Measurements from ENCODE around the gene PARP1. TPM values are rescaled to one million over a fixed set of nuclear protein-coding genes. Genes with fewer than 3 reads are reported as not detected.

Gene PARP1
- total RNA-seq, 1 donor from 2014 or later, result 64.6 TPM

- Histone ChIP-seq H3K27ac (no peak overlapping the region), H3K4me1 (peaks cover 62% of the 10 kb centered on the region)
Observed at GRCh38 chr1:226402739-226403165, 5.1 kb downstream of the PARP1 start.

GRCh38 chr1:226401355-226402303 is 6.3 kb downstream of the PARP1 start:
- Histone ChIP-seq H3K4me3 (no peak overlapping the region), H3K9me3 (no peaks in the 10 kb centered on the region), H3K27ac (no peak overlapping the region), H3K36me3 (peaks cover 0 to 31% of the 10 kb centered on the region in 2 donors), H3K4me1 (peaks cover 60% of the 10 kb centered on the region), H3K27me3 (no peaks in the 10 kb centered on the region)
- intact Hi-C loops (cut with DNase I), result no loop called here
- no peak for DNase-seq (ENCODE audit: extremely low spot score in 2 of 2)
- TF ChIP-seq CTCF (IDR thresholded peaks at IDR 0.05) (no peak), POLR2AphosphoS5 (IDR thresholded peaks at IDR 0.05; ENCODE audit: insufficient read depth in 1 of 2, low read depth in 1 of 2) (no peak)

More at GRCh38 chr1:226402739-226403165, 5.1 kb downstream of the PARP1 start:
- Histone ChIP-seq H3K27me3 (no peaks in the 10 kb centered on the region), H3K36me3 (peaks cover 0 to 31% of the 10 kb centered on the region in 2 donors), H3K9me3 (no peaks in the 10 kb centered on the region), H3K4me3 (no peak overlapping the region)
- TF ChIP-seq CTCF (IDR thresholded peaks at IDR 0.05) (no peak), POLR2AphosphoS5 (IDR thresholded peaks at IDR 0.05; ENCODE audit: insufficient read depth in 1 of 2, low read depth in 1 of 2) (no peak), POLR2A (IDR thresholded peaks at IDR 0.05) (no peak)
- DNase-seq (ENCODE audit: extremely low spot score in 2 of 2), result no peak
- intact Hi-C loops (cut with DNase I), result no loop called here

GRCh38 chr1:226400519-226401354 is 7.2 kb downstream of the PARP1 start:
- Histone ChIP-seq H3K27me3 (no peaks in the 10 kb centered on the region), H3K4me3 (no peak overlapping the region), H3K27ac (no peak overlapping the region), H3K4me1 (peaks cover 51% of the 10 kb centered on the region), H3K36me3 (peaks cover 0 to 31% of the 10 kb centered on the region in 2 donors), H3K9me3 (no peaks in the 10 kb centered on the region)
- intact Hi-C loops (cut with DNase I), result no loop called here
- TF ChIP-seq POLR2A (IDR thresholded peaks at IDR 0.05) (no peak), POLR2AphosphoS5 (IDR thresholded peaks at IDR 0.05; ENCODE audit: insufficient read depth in 1 of 2, low read depth in 1 of 2) (peak in 1 of 2 donors; percentile 54), CTCF (IDR thresholded peaks at IDR 0.05) (no peak)
- DNase-seq (ENCODE audit: extremely low spot score in 2 of 2), result no peak

- Histone ChIP-seq H3K27ac (no peak overlapping the region), H3K27me3 (no peaks in the 10 kb centered on the region), H3K36me3 (peaks cover 0 to 31% of the 10 kb centered on the region in 2 donors), H3K4me3 (no peak overlapping the region), H3K9me3 (no peaks in the 10 kb centered on the region), H3K4me1 (peaks cover 26% of the 10 kb centered on the region)
- DNase-seq (ENCODE audit: extremely low spot score in 2 of 2), result no peak
- TF ChIP-seq CTCF (IDR thresholded peaks at IDR 0.05) (no peak), POLR2A (IDR thresholded peaks at IDR 0.05) (no peak), POLR2AphosphoS5 (IDR thresholded peaks at IDR 0.05; ENCODE audit: insufficient read depth in 1 of 2, low read depth in 1 of 2) (no peak)
- intact Hi-C loops (cut with DNase I), result no loop called here
Observed at GRCh38 chr1:226397955-226398636, 9.8 kb downstream of the PARP1 start.
